ENCODE results near the gene GHRHR.

Gene GHRHR

GRCh38 chr7:30975256-30975899 lies 11.6 kb downstream of the GHRHR start:
- no peak overlapping the region for H3K9ac ChIP-seq (ENCODE audit: low read length in 2 of 2)
- no peaks in the 10 kb centered on the region for H3K36me3 ChIP-seq (ENCODE audit: control insufficient read depth in 2 of 2, insufficient read depth in 2 of 2, low read length in 2 of 2)
- H3K27me3 ChIP-seq (ENCODE audit: control insufficient read depth in 1 of 2, insufficient read depth in 2 of 2, low read length in 2 of 2), result peaks cover 0 to 13% of the 10 kb centered on the region in 2 donors
- no peak overlapping the region for H3K27ac ChIP-seq (ENCODE audit: low read length)
- no peak overlapping the region for H3K4me3 ChIP-seq (ENCODE audit: low read length in 2 of 2)
- peaks cover 6% of the 10 kb centered on the region for H3K4me1 ChIP-seq (ENCODE audit: control insufficient read depth, insufficient read depth, low read length)
- H3K9me3 ChIP-seq (ENCODE audit: control insufficient read depth in 2 of 2, low read length in 2 of 2), result no peaks in the 10 kb centered on the region

GRCh38 chr7:30976381-30976780 lies 12.6 kb downstream of the GHRHR start:
- Histone ChIP-seq H3K36me3 (ENCODE audit: control insufficient read depth in 2 of 2, insufficient read depth in 2 of 2, low read length in 2 of 2) (no peaks in the 10 kb centered on the region), H3K9me3 (ENCODE audit: control insufficient read depth in 2 of 2, low read length in 2 of 2) (no peaks in the 10 kb centered on the region), H3K27ac (ENCODE audit: low read length) (no peak overlapping the region), H3K4me3 (ENCODE audit: low read length in 2 of 2) (no peak overlapping the region), H3K27me3 (ENCODE audit: control insufficient read depth in 1 of 2, insufficient read depth in 2 of 2, low read length in 2 of 2) (peaks cover 0 to 12% of the 10 kb centered on the region in 2 donors), H3K4me1 (ENCODE audit: control insufficient read depth, insufficient read depth, low read length) (peaks cover 6% of the 10 kb centered on the region), H3K9ac (ENCODE audit: low read length in 2 of 2) (no peak overlapping the region)

- H3K36me3 ChIP-seq (ENCODE audit: control insufficient read depth in 2 of 2, insufficient read depth in 2 of 2, low read length in 2 of 2), result no peaks in the 10 kb centered on the region
- no peak overlapping the region for H3K9ac ChIP-seq (ENCODE audit: low read length in 2 of 2)
- H3K4me3 ChIP-seq (ENCODE audit: low read length in 2 of 2), result no peak overlapping the region
- H3K27me3 ChIP-seq (ENCODE audit: control insufficient read depth in 1 of 2, insufficient read depth in 2 of 2, low read length in 2 of 2), result peaks cover 0 to 7% of the 10 kb centered on the region in 2 donors
- no peaks in the 10 kb centered on the region for H3K9me3 ChIP-seq (ENCODE audit: control insufficient read depth in 2 of 2, low read length in 2 of 2)
- H3K4me1 ChIP-seq (ENCODE audit: control insufficient read depth, insufficient read depth, low read length), result peaks cover 6% of the 10 kb centered on the region
- no peak overlapping the region for H3K27ac ChIP-seq (ENCODE audit: low read length)
Observed at GRCh38 chr7:30977222-30977621, 13.5 kb downstream of the GHRHR start.

GRCh38 chr7:30977896-30978564 lies 14.3 kb downstream of the GHRHR start:
- Histone ChIP-seq H3K36me3 (ENCODE audit: control insufficient read depth in 2 of 2, insufficient read depth in 2 of 2, low read length in 2 of 2) (no peaks in the 10 kb centered on the region), H3K4me3 (ENCODE audit: low read length in 2 of 2) (no peak overlapping the region), H3K9ac (ENCODE audit: low read length in 2 of 2) (no peak overlapping the region), H3K27ac (ENCODE audit: low read length) (no peak overlapping the region), H3K4me1 (ENCODE audit: control insufficient read depth, insufficient read depth, low read length) (peaks cover 6% of the 10 kb centered on the region), H3K9me3 (ENCODE audit: control insufficient read depth in 2 of 2, low read length in 2 of 2) (no peaks in the 10 kb centered on the region), H3K27me3 (ENCODE audit: control insufficient read depth in 1 of 2, insufficient read depth in 2 of 2, low read length in 2 of 2) (peaks cover 0 to 6% of the 10 kb centered on the region in 2 donors)

- peaks cover 6% of the 10 kb centered on the region for H3K4me1 ChIP-seq (ENCODE audit: control insufficient read depth, insufficient read depth, low read length)
- H3K9me3 ChIP-seq (ENCODE audit: control insufficient read depth in 2 of 2, low read length in 2 of 2), result no peaks in the 10 kb centered on the region
- H3K27ac ChIP-seq (ENCODE audit: low read length), result no peak overlapping the region
- no peaks in the 10 kb centered on the region for H3K36me3 ChIP-seq (ENCODE audit: control insufficient read depth in 2 of 2, insufficient read depth in 2 of 2, low read length in 2 of 2)
- no peak overlapping the region for H3K9ac ChIP-seq (ENCODE audit: low read length in 2 of 2)
- no peak overlapping the region for H3K4me3 ChIP-seq (ENCODE audit: low read length in 2 of 2)
- H3K27me3 ChIP-seq (ENCODE audit: control insufficient read depth in 1 of 2, insufficient read depth in 2 of 2, low read length in 2 of 2), result peaks cover 0 to 8% of the 10 kb centered on the region in 2 donors
Observed at GRCh38 chr7:30979027-30979426, 15.3 kb downstream of the GHRHR start.

GRCh38 chr7:30980194-30980593 lies 16.4 kb downstream of the GHRHR start:
- H3K36me3 ChIP-seq (ENCODE audit: control insufficient read depth in 2 of 2, insufficient read depth in 2 of 2, low read length in 2 of 2), result no peaks in the 10 kb centered on the region
- no peaks in the 10 kb centered on the region for H3K9me3 ChIP-seq (ENCODE audit: control insufficient read depth in 2 of 2, low read length in 2 of 2)
- H3K27ac ChIP-seq (ENCODE audit: low read length), result no peak overlapping the region
- no peaks in the 10 kb centered on the region for H3K4me1 ChIP-seq (ENCODE audit: control insufficient read depth, insufficient read depth, low read length)
- H3K27me3 ChIP-seq (ENCODE audit: control insufficient read depth in 1 of 2, insufficient read depth in 2 of 2, low read length in 2 of 2), result peaks cover 0 to 8% of the 10 kb centered on the region in 2 donors
- H3K4me3 ChIP-seq (ENCODE audit: low read length in 2 of 2), result no peak overlapping the region
- no peak overlapping the region for H3K9ac ChIP-seq (ENCODE audit: low read length in 2 of 2)

GRCh38 chr7:30980751-30981150 lies 17.0 kb downstream of the GHRHR start:
- H3K27ac ChIP-seq (ENCODE audit: low read length), result no peak overlapping the region
- H3K9ac ChIP-seq (ENCODE audit: low read length in 2 of 2), result no peak overlapping the region
- H3K27me3 ChIP-seq (ENCODE audit: control insufficient read depth in 1 of 2, insufficient read depth in 2 of 2, low read length in 2 of 2), result peaks cover 0 to 8% of the 10 kb centered on the region in 2 donors
- no peak overlapping the region for H3K4me3 ChIP-seq (ENCODE audit: low read length in 2 of 2)
- H3K36me3 ChIP-seq (ENCODE audit: control insufficient read depth in 2 of 2, insufficient read depth in 2 of 2, low read length in 2 of 2), result no peaks in the 10 kb centered on the region
- H3K9me3 ChIP-seq (ENCODE audit: control insufficient read depth in 2 of 2, low read length in 2 of 2), result no peaks in the 10 kb centered on the region
- H3K4me1 ChIP-seq (ENCODE audit: control insufficient read depth, insufficient read depth, low read length), result no peaks in the 10 kb centered on the region

GRCh38 chr7:30983042-30983913 lies 19.5 kb downstream of the GHRHR start:
- Histone ChIP-seq H3K4me1 (ENCODE audit: control insufficient read depth, insufficient read depth, low read length) (no peaks in the 10 kb centered on the region), H3K9me3 (ENCODE audit: control insufficient read depth in 2 of 2, low read length in 2 of 2) (no peaks in the 10 kb centered on the region), H3K27ac (ENCODE audit: low read length) (no peak overlapping the region), H3K36me3 (ENCODE audit: control insufficient read depth in 2 of 2, insufficient read depth in 2 of 2, low read length in 2 of 2) (no peaks in the 10 kb centered on the region), H3K9ac (ENCODE audit: low read length in 2 of 2) (no peak overlapping the region), H3K4me3 (ENCODE audit: low read length in 2 of 2) (no peak overlapping the region), H3K27me3 (ENCODE audit: control insufficient read depth in 1 of 2, insufficient read depth in 2 of 2, low read length in 2 of 2) (peaks cover 0 to 4% of the 10 kb centered on the region in 2 donors)

- H3K27ac ChIP-seq (ENCODE audit: low read length), result no peak overlapping the region
- no peaks in the 10 kb centered on the region for H3K9me3 ChIP-seq (ENCODE audit: control insufficient read depth in 2 of 2, low read length in 2 of 2)
- H3K4me1 ChIP-seq (ENCODE audit: control insufficient read depth, insufficient read depth, low read length), result no peaks in the 10 kb centered on the region
- H3K9ac ChIP-seq (ENCODE audit: low read length in 2 of 2), result no peak overlapping the region
- H3K27me3 ChIP-seq (ENCODE audit: control insufficient read depth in 1 of 2, insufficient read depth in 2 of 2, low read length in 2 of 2), result peaks cover 0 to 4% of the 10 kb centered on the region in 2 donors
- H3K4me3 ChIP-seq (ENCODE audit: low read length in 2 of 2), result no peak overlapping the region
- H3K36me3 ChIP-seq (ENCODE audit: control insufficient read depth in 2 of 2, insufficient read depth in 2 of 2, low read length in 2 of 2), result no peaks in the 10 kb centered on the region
Observed at GRCh38 chr7:30983914-30984247, 20.1 kb downstream of the GHRHR start.

GRCh38 chr7:30984359-30985107 lies 20.8 kb downstream of the GHRHR start:
- Histone ChIP-seq H3K9me3 (ENCODE audit: control insufficient read depth in 2 of 2, low read length in 2 of 2) (no peaks in the 10 kb centered on the region), H3K27ac (ENCODE audit: low read length) (no peak overlapping the region), H3K9ac (ENCODE audit: low read length in 2 of 2) (no peak overlapping the region), H3K36me3 (ENCODE audit: control insufficient read depth in 2 of 2, insufficient read depth in 2 of 2, low read length in 2 of 2) (no peaks in the 10 kb centered on the region), H3K27me3 (ENCODE audit: control insufficient read depth in 1 of 2, insufficient read depth in 2 of 2, low read length in 2 of 2) (peaks cover 0 to 4% of the 10 kb centered on the region in 2 donors), H3K4me3 (ENCODE audit: low read length in 2 of 2) (no peak overlapping the region), H3K4me1 (ENCODE audit: control insufficient read depth, insufficient read depth, low read length) (peaks cover 3% of the 10 kb centered on the region)

Data from stomach smooth muscle (tissue), 2 donors.